ENCODE results near the gene GADD45B.
A peak's percentile ranks its signal among the peaks of the same experiment; 100 is the strongest.
"Not testable (repeated sequence)": the region's sequence is repeated elsewhere in the genome, so short reads cannot be mapped to it uniquely, and the experiment has no call there.

GADD45B gene

DNA sequence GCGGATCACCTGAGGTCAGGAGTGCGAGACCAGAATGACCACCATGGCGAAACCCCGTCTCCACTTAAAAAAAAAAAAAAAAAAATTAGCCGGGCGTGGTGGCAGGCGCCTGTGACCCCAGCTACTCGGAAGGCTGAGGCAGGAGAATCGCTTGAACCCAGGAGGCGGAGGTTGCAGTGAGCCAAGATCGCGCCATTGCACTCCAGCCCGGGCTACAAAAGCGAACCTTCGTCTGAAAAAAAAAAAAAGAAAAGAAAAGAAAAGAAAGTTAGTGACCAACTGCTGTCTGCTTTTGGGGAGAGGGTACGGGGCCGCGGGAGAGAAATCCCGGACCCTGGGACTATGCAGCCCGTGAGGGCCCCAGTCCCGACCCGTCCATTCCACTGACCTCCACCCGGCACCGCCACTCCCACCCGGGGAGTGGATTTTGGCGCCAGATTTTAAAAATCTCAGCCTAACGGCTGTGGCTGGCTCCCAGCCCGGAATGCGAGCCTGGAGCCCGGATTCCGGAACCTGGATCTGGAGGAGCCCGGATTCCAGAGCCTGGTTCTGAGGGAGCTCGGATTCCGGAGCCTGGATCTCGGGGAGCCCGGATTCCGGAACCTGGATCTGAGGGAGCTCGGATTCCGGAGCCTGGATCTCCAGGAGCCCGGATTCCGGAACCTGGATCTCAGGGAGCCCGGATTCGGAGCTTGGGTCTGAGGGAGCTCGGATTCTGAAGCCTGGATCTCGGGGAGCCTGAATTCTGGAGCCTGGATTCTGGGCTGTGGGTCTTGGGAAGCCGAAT, 13.1 kb upstream of the GADD45B start:
- no peak for TF ChIP-seq EZH2phosphoT487 (IDR thresholded peaks at IDR 0.05; ENCODE audit: low read depth)
- TF ChIP-seq, protein P1, sequence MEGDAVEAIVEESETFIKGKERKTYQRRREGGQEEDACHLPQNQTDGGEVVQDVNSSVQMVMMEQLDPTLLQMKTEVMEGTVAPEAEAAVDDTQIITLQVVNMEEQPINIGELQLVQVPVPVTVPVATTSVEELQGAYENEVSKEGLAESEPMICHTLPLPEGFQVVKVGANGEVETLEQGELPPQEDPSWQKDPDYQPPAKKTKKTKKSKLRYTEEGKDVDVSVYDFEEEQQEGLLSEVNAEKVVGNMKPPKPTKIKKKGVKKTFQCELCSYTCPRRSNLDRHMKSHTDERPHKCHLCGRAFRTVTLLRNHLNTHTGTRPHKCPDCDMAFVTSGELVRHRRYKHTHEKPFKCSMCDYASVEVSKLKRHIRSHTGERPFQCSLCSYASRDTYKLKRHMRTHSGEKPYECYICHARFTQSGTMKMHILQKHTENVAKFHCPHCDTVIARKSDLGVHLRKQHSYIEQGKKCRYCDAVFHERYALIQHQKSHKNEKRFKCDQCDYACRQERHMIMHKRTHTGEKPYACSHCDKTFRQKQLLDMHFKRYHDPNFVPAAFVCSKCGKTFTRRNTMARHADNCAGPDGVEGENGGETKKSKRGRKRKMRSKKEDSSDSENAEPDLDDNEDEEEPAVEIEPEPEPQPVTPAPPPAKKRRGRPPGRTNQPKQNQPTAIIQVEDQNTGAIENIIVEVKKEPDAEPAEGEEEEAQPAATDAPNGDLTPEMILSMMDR (IDR thresholded peaks at IDR 0.05; ENCODE audit: low read depth, low read length), result no peak
- H3K4me1 ChIP-seq (ENCODE audit: low read length), result peaks cover 8% of the 10 kb centered on the region

DNA sequence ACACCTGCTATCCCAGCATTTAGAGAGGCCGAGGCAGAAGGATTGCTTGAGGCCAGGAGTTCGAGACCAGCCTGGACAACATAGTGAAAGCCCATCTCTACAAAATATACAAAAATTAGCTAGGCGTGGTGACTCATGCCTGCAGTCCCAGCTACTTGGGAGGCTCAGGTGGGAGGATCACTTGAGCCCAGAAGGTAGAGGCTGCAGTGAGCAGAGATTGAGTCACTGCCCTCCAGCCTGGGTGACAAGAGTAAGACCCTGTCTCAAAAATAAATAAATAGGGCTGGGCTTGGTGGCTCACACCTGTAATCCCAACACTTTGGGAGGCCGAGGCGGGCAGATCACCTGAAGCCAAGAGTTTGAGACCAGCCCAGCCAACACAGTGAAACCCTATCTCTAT, 12.2 kb upstream of the GADD45B start:
- not testable (repeated sequence) for H3K9ac ChIP-seq (ENCODE audit: low read length); H3K36me3 ChIP-seq (replicated peaks; ENCODE audit: low read depth, low read length); H3K4me3 ChIP-seq (ENCODE audit: low read length); H2AFZ ChIP-seq (ENCODE audit: low read depth, low read length); H3K27ac ChIP-seq (ENCODE audit: low read length); H3K27me3 ChIP-seq (ENCODE audit: low read depth, low read length); H3K4me2 ChIP-seq (ENCODE audit: low read length); H3K4me1 ChIP-seq (ENCODE audit: low read length); H4K20me1 ChIP-seq (ENCODE audit: insufficient read depth, low read length); H3K9me3 ChIP-seq (ENCODE audit: insufficient read depth, low read length); H3K79me2 ChIP-seq (ENCODE audit: low read length)

More for the DNA sequence above, 13.1 kb upstream of the GADD45B start:
- Histone ChIP-seq H3K79me2 (ENCODE audit: low read length) (no peaks in the 10 kb centered on the region), H4K20me1 (ENCODE audit: insufficient read depth, low read length) (no peaks in the 10 kb centered on the region), H3K9me3 (ENCODE audit: insufficient read depth, low read length) (no peaks in the 10 kb centered on the region), H3K27ac (ENCODE audit: low read length) (no peak overlapping the region), H3K4me2 (ENCODE audit: low read length) (peak overlapping the region; percentile 74), H3K36me3 (replicated peaks; ENCODE audit: low read depth, low read length) (no peaks in the 10 kb centered on the region), H3K4me3 (ENCODE audit: low read length) (peak overlapping the region; percentile 93), H3K27me3 (ENCODE audit: low read depth, low read length) (no peaks in the 10 kb centered on the region), H3K9ac (ENCODE audit: low read length) (peak overlapping the region; percentile 79), H2AFZ (ENCODE audit: low read depth, low read length) (no peak overlapping the region)

DNA sequence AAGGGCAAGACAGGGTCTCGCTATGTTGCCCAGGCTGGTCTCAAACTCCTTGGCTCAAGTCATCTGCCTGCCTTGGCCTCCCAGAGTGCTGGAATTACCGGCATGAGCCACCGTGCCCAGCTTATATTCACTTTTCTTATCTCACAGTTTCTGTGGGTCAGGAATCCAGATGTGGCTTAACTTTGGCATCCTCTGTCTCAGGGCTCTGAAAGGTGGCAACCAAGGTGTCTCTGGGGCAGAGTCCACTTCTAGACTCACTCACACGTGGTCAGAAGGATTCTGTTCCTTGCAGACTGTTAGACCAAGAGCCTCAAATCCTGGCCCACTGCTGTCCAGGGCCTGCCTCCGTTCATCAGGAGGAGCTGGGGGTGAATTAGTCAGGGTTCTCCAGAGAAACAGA, 11.5 kb upstream of the GADD45B start:
- no peaks in the 10 kb centered on the region for H3K79me2 ChIP-seq (ENCODE audit: low read length)
- H3K27me3 ChIP-seq (ENCODE audit: low read depth, low read length), result no peaks in the 10 kb centered on the region
- H3K27ac ChIP-seq (ENCODE audit: low read length), result no peak overlapping the region
- peaks cover 13% of the 10 kb centered on the region for H3K4me1 ChIP-seq (ENCODE audit: low read length)
- H3K9me3 ChIP-seq (ENCODE audit: insufficient read depth, low read length), result no peaks in the 10 kb centered on the region
- no peak overlapping the region for H3K4me3 ChIP-seq (ENCODE audit: low read length)
- TF ChIP-seq EZH2phosphoT487 (IDR thresholded peaks at IDR 0.05; ENCODE audit: low read depth), result no peak
- TF ChIP-seq, protein P1 (IDR thresholded peaks at IDR 0.05; ENCODE audit: low read depth, low read length), result no peak
- H3K4me2 ChIP-seq (ENCODE audit: low read length), result no peak overlapping the region
- H3K9ac ChIP-seq (ENCODE audit: low read length), result no peak overlapping the region
- no peaks in the 10 kb centered on the region for H3K36me3 ChIP-seq (replicated peaks; ENCODE audit: low read depth, low read length)
- no peaks in the 10 kb centered on the region for H4K20me1 ChIP-seq (ENCODE audit: insufficient read depth, low read length)
- H2AFZ ChIP-seq (ENCODE audit: low read depth, low read length), result no peak overlapping the region

DNA sequence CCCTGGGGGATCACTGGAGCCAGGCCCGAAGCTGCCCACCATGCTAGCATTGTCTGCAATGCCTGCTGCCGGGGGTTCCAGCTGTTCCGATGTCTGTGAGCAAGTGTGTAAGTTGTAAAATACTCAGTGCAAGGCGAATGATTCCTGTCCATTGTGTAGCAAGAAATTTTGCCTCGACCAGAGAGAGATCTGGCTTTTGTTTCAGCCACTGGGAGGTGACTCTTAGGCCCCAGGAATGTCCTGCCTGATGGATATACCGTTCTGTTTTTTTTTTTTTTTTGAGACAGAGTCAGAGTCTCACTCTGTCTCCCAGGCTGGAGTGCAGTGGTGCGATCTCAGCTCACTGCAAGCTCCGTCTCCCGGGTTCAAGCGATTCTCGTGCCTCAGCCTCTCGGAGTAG, 7.3 kb upstream of the GADD45B start:
- TF ChIP-seq EZH2phosphoT487 (IDR thresholded peaks at IDR 0.05; ENCODE audit: low read depth), result no peak
- TF ChIP-seq, protein P1 (IDR thresholded peaks at IDR 0.05; ENCODE audit: low read depth, low read length), result no peak
- H3K4me2 ChIP-seq (ENCODE audit: low read length), result no peak overlapping the region
- no peak overlapping the region for H3K9ac ChIP-seq (ENCODE audit: low read length)
- no peaks in the 10 kb centered on the region for H4K20me1 ChIP-seq (ENCODE audit: insufficient read depth, low read length)
- no peaks in the 10 kb centered on the region for H3K36me3 ChIP-seq (replicated peaks; ENCODE audit: low read depth, low read length)
- H3K27ac ChIP-seq (ENCODE audit: low read length), result no peak overlapping the region
- no peaks in the 10 kb centered on the region for H3K27me3 ChIP-seq (ENCODE audit: low read depth, low read length)
- no peak overlapping the region for H2AFZ ChIP-seq (ENCODE audit: low read depth, low read length)
- peaks cover 11% of the 10 kb centered on the region for H3K4me1 ChIP-seq (ENCODE audit: low read length)
- H3K9me3 ChIP-seq (ENCODE audit: insufficient read depth, low read length), result no peaks in the 10 kb centered on the region
- no peaks in the 10 kb centered on the region for H3K79me2 ChIP-seq (ENCODE audit: low read length)
- H3K4me3 ChIP-seq (ENCODE audit: low read length), result no peak overlapping the region
